Parietal lobe (tissue), 2 donors: ENCODE results near the gene MAP1B. TPM values are rescaled to one million over a fixed set of nuclear protein-coding genes. Genes with fewer than 3 reads are reported as not detected.

Experiments
- small RNA-seq: library from RNA; depleted of rRNA; stranded (forward); fragments of <200 nt; gene quantifications from one replicate; pipeline ENCODE3, GENCODE V24; 2014; ENCODE audit warnings: low replicate concordance
- total RNA-seq: library from RNA; depleted of rRNA; stranded (reverse); fragments of >200 nt; gene quantifications from one replicate; pipeline ENCODE4 v1.2.3, GENCODE V29; 2014

Gene MAP1B
- total RNA-seq: 1,237 TPM

DNA sequence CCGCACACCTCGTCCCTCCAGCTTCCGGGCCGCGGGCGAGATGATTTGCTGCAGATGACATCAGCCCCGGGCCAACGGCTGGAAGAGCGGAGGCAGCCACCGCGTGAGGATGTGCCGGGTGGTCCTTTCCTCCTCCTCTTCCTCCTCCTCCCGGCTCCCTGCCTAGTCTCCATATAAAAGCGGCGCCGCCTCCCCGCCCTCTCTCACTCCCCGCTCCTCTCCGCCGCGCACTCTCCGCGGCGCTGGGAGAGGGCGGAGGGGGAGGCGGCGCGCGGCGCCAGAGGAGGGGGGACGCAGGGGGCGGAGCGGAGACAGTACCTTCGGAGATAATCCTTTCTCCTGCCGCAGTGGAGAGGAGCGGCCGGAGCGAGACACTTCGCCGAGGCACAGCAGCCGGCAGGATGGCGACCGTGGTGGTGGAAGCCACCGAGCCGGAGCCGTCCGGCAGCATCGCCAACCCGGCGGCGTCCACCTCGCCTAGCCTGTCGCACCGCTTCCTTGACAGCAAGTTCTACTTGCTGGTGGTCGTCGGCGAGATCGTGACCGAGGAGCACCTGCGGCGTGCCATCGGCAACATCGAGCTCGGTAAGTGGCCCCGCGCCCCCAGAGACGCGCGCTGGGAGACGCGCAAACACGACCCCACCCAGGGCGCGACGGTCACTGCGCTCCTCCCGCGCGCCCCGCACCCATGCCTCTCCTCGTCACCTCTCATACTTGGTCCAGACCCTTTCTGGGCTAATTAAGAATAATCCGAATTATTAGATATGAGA, at the start of gene MAP1B:
TSS of gene MAP1B (plus strand) at position 345 of the 770 bp plus-strand sequence. CDS start at position 402, 57 bp downstream.

Small RNA genes lying within 50 kb of the gene (small RNA-seq; reads per million reads assigned to genes)
- gene MIR4803: 0.34 reads per million, percentile 18 among the genes with 10 or more reads in this experiment

Other genes with a start within 250 kb of the MAP1B start
- gene MRPS27, start 212.8 kb downstream of the MAP1B start, total RNA-seq: 67.9 TPM
- 12.2 TPM for gene PTCD2, start 212.9 kb downstream of the MAP1B start, total RNA-seq